PC-3 (cell line): Measurements from ENCODE around the gene SLC48A1. TPM values are rescaled to one million over a fixed set of nuclear protein-coding genes. Genes with fewer than 3 reads are reported as not detected.
A peak's percentile ranks its signal among the peaks of the same experiment; 100 is the strongest.

ENCODE experiments used
- ATAC-seq: fragments of 200-7000 bp; cut with Tn5 transposase; 2 replicates; pipeline ENCODE4 v1.9.1; 2020; ENCODE audit warnings: mild to moderate bottlenecking, moderate library complexity
- BruUV-seq: library from RNA; stranded (reverse); fragments of 400-500 nt; replicated peaks from 2 replicates; lab custom pipeline; 2021; lab: Mats Ljungman, UMichigan
- CTCF ChIA-PET: fragments of 300-600 bp; sonication (Branson Sonifier 250); formaldehyde crosslinking; loops from one replicate; lab custom pipeline; 2022; ENCODE audit warnings: antibody characterized with exemption; lab: Charles Lee
- POLR2A ChIA-PET: fragments of 300-600 bp; sonication (Branson Sonifier 250); formaldehyde crosslinking; loops from one replicate; lab custom pipeline; 2022; ENCODE audit warnings: antibody characterized with exemption; ENCODE audit not compliant: unreplicated experiment; lab: Charles Lee
- DNase-seq: peaks from one replicate; pipeline ENCODE4 v3.0.0-alpha.2; 2015
- H2AFZ ChIP-seq: fragments of 300-600 bp; sonication (generic); 2 replicates; pipeline ENCODE4 v1.6.0; 2016; ENCODE audit warnings: antibody characterized with exemption, low read length
- H3F3A ChIP-seq: fragments of 300-600 bp; sonication (generic); one replicate; pipeline ENCODE4 v1.6.0; 2017; ENCODE audit warnings: antibody characterized with exemption, low read length, control low read depth, mild to moderate bottlenecking; ENCODE audit not compliant: unreplicated experiment
- H3K27ac ChIP-seq: fragments of 300-600 bp; sonication (generic); 2 replicates; pipeline ENCODE4 v1.5.1; 2016; ENCODE audit warnings: mild to moderate bottlenecking, low read length
- H3K27me3 ChIP-seq: fragments of 300-600 bp; sonication (generic); 2 replicates; pipeline ENCODE4 v1.6.1; 2016; ENCODE audit warnings: low read length, mixed read lengths
- H3K36me3 ChIP-seq: fragments of 300-600 bp; sonication (generic); 2 replicates; pipeline ENCODE4 v1.6.1; 2016; ENCODE audit warnings: low read depth, mixed run types, low read length, mixed read lengths
- H3K4me1 ChIP-seq: fragments of 300-600 bp; sonication (generic); 2 replicates; pipeline ENCODE4 v1.5.1; 2016; ENCODE audit warnings: low read length; ENCODE audit not compliant: insufficient read depth
- H3K4me2 ChIP-seq: fragments of 300-600 bp; sonication (generic); 2 replicates; pipeline ENCODE4 v1.6.0; 2016; ENCODE audit warnings: low read length
- H3K4me3 ChIP-seq: fragments of 300-600 bp; sonication (generic); 2 replicates; pipeline ENCODE4 v1.5.1; 2016; ENCODE audit warnings: mild to moderate bottlenecking, low read length, mixed read lengths
- H3K79me2 ChIP-seq: fragments of 300-600 bp; sonication (generic); 2 replicates; pipeline ENCODE4 v1.6.1; 2017; ENCODE audit warnings: low read length, mixed read lengths
- H3K9ac ChIP-seq: fragments of 300-600 bp; sonication (generic); 2 replicates; pipeline ENCODE4 v1.6.0; 2016; ENCODE audit warnings: mild to moderate bottlenecking, low read length
- H3K9me2 ChIP-seq: fragments of 300-600 bp; sonication (generic); replicated peaks from 2 replicates; pipeline ENCODE4 v1.6.1; 2016; ENCODE audit warnings: mixed run types, low read length, mixed read lengths
- H3K9me3 ChIP-seq: fragments of 300-600 bp; sonication (generic); 2 replicates; pipeline ENCODE4 v1.6.1; 2016; ENCODE audit warnings: low read length, mixed read lengths
- H4K20me1 ChIP-seq: fragments of 300-600 bp; sonication (generic); 2 replicates; pipeline ENCODE4 v1.6.1; 2016; ENCODE audit warnings: low read length, mixed read lengths
- CTCF ChIP-seq: fragments of 300-600 bp; sonication (generic); conservative IDR thresholded peaks from 2 replicates; pipeline ENCODE4 v1.5.1; 2017; ENCODE audit warnings: antibody characterized with exemption, low read depth, mild to moderate bottlenecking, low read length
- EZH2 ChIP-seq: fragments of 300-600 bp; sonication (generic); IDR thresholded peaks from one replicate; pipeline ENCODE4 v1.6.1; 2017; ENCODE audit warnings: antibody characterized with exemption, mild to moderate bottlenecking, low read length; ENCODE audit not compliant: unreplicated experiment
- EZH2phosphoT487 ChIP-seq: fragments of 300-600 bp; sonication (generic); IDR thresholded peaks from 2 replicates; pipeline ENCODE4 v1.6.1; 2018; ENCODE audit warnings: mild to moderate bottlenecking, antibody characterized with exemption, low read length, borderline replicate concordance
- intact Hi-C: fragments of 100-400 bp; cut with micrococcal nuclease; formaldehyde crosslinking; loops from 2 replicates; pipeline ENCODE4 v1.9.0; 2023
- total RNA-seq: library from RNA; depleted of rRNA; stranded (reverse); fragments of >200 nt; gene quantifications from 2 replicates; pipeline ENCODE4 v1.2.3, GENCODE V29; 2014; rRNA removed

SLC48A1 gene
- total RNA-seq, 1 experiment from 2014 or later: 21.4 TPM

- intact Hi-C loops: loop anchor here (10.0 kb wide), 1 partner anchor 115 kb away; no protein-coding TSS in a partner anchor
- Histone ChIP-seq H2AFZ (peak overlapping the region; percentile 83), H3F3A (peaks cover 4% of the 10 kb centered on the region), H3K79me2 (no peaks in the 10 kb centered on the region), H3K27me3 (no peaks in the 10 kb centered on the region), H4K20me1 (no peaks in the 10 kb centered on the region), H3K9ac (no peak overlapping the region), H3K4me1 (peaks cover 38% of the 10 kb centered on the region), H3K27ac (0 out of 2 replicates have a peak overlapping the region, but pooled peaks have one; percentile 23), H3K9me2 (no peaks in the 10 kb centered on the region), H3K9me3 (no peaks in the 10 kb centered on the region), H3K4me2 (peak overlapping the region; percentile 70), H3K36me3 (no peaks in the 10 kb centered on the region), H3K4me3 (peak overlapping the region; percentile 20; the same call in 1 of the 2 replicates)
- DNase-seq: no peak
- TF ChIP-seq EZH2phosphoT487: no peak
- TF ChIP-seq CTCF: no peak
- no peak for TF ChIP-seq EZH2
- BruUV-seq: no TSS peak
- ATAC-seq: no peak
- CTCF ChIA-PET: interaction anchor here (0.5 kb wide), 1 partner anchor 13 kb away, joined by 3 read pairs; no protein-coding TSS in a partner anchor
- POLR2A ChIA-PET: interaction anchor here (0.7 kb wide), 1 partner anchor 16 kb away, joined by 3 read pairs; no protein-coding TSS in a partner anchor
Observed at GRCh38 chr12:47829584-47829983, 56.5 kb downstream of the SLC48A1 start.

Other genes with a start within 250 kb of the SLC48A1 start
- gene RPAP3, start 67.2 kb upstream of the SLC48A1 start, total RNA-seq: 20.3 and 22.1 TPM in 2 replicates
- gene ENDOU, start 47.7 kb upstream of the SLC48A1 start, total RNA-seq: not detected in 2 replicates
- 6.7 and 9.3 TPM in 2 replicates for gene RAPGEF3, start 14.4 kb upstream of the SLC48A1 start, total RNA-seq
- 44.2 and 59.6 TPM in 2 replicates for gene HDAC7, start 46.7 kb downstream of the SLC48A1 start, total RNA-seq
- gene VDR, start 131.8 kb downstream of the SLC48A1 start, total RNA-seq: 19.6 and 19.9 TPM in 2 replicates
- gene TMEM106C, start 190.4 kb downstream of the SLC48A1 start, total RNA-seq: 114 and 166 TPM in 2 replicates
- 6.7 TPM in 2 replicates for gene COL2A1, start 231.2 kb downstream of the SLC48A1 start, total RNA-seq